Adrenal gland (tissue), 12 donors: Measurements from ENCODE around the gene APEX2. TPM values are rescaled to one million over a fixed set of nuclear protein-coding genes. Genes with fewer than 3 reads are reported as not detected.

ENCODE experiments used
- DNase-seq, 7 donors: peaks; one replicate each; pipeline ENCODE4 v3.0.0-alpha.2; 2019 to 2020
- H3K27ac ChIP-seq, 5 donors: fragments of 200-600 bp; sonication (generic) in 4 of 5; 1 replicate in 3 of 5; 2 replicates in 2 of 5; pipeline versions ENCODE4 v1.5.1 to v1.8.0; 2016 to 2020; ENCODE audit warnings: mild to moderate bottlenecking in 1 of 5
- H3K27me3 ChIP-seq: fragments of 200-600 bp; 2 replicates; pipeline ENCODE4 v1.8.0; 2021
- H3K36me3 ChIP-seq, 2 donors: fragments of 200-600 bp; replicated peaks in 1 of 2; 1 replicate in 1 of 2; 2 replicates in 1 of 2; pipeline versions ENCODE4 v1.5.1 to v1.8.0; 2018 to 2022
- H3K4me1 ChIP-seq, 2 donors: fragments of 200-600 bp; replicated peaks in 1 of 2; 1 replicate in 1 of 2; 2 replicates in 1 of 2; pipeline versions ENCODE4 v1.5.1 to v1.8.0; 2018 to 2021
- H3K4me3 ChIP-seq, 4 donors: fragments of 200-600 bp; sonication (generic) in 3 of 4; one replicate each; pipeline ENCODE4 v1.5.1; 2016 to 2018
- H3K9me3 ChIP-seq, 3 donors: fragments of 200-600 bp; sonication (generic) in 1 of 3; replicated peaks in 1 of 3; 1 replicate in 2 of 3; 2 replicates in 1 of 3; pipeline versions ENCODE4 v1.5.1 to v1.8.0; 2016 to 2021
- CTCF ChIP-seq, 6 experiments: fragments of 450-650 bp in 4 of 6; fragments of 200-600 bp in 2 of 6; sonication (generic) in 1 of 6; IDR thresholded peaks; 1 replicate in 5 of 6; 2 replicates in 1 of 6; pipeline versions ENCODE4 v1.5.1 to v1.8.0; 2016 to 2021; ENCODE audit warnings: antibody characterized with exemption in 6 of 6, mild to moderate bottlenecking in 2 of 6, moderate library complexity in 1 of 6
- POLR2A ChIP-seq, 2 donors: fragments of 450-650 bp; IDR thresholded peaks; one replicate each; pipeline ENCODE4 v1.6.1; 2017; ENCODE audit warnings: antibody characterized with exemption in 2 of 2, mild to moderate bottlenecking in 2 of 2, moderate library complexity in 1 of 2
- WGBS, 4 donors: extraction: QIAGEN DNeasy Blood & Tissue Kit in 2 of 4; methylation state at CpG; one replicate each; pipeline versions ENCODE4 v1.1.5 to v1.1.7; 2013 to 2017; 5-methylcytosine and 5-hydroxymethylcytosine counted together
- intact Hi-C, 2 donors: fragments of 100-400 bp; cut with DNase I; formaldehyde crosslinking; loops; one replicate each; pipeline versions ENCODE4 v1.14.1 to v1.15.0; 2022 to 2023
- polyA plus RNA-seq, 3 donors: library from polyadenylated mRNA; stranded (reverse); fragments of 200-250 nt in 2 of 3; fragments of 350-450 nt in 1 of 3; fragmentation: Illumina TruSeq in 1 of 3; extraction: RNeasy Lipid Tissue Mini Kit (QIAGEN cat#74804) in 1 of 3; gene quantifications; one replicate each; pipeline ENCODE4 v1.2.3, GENCODE V29; 2013 to 2014
- total RNA-seq, 9 donors: library from RNA; depleted of rRNA in 4 of 9; stranded (reverse); fragments of >200 nt in 4 of 9; fragments of 120-200 nt in 1 of 9; fragmentation: NEBNext Ultra II Directional in 1 of 9; extraction: Animal tissue kit (Norgen Biotek cat#: 25700) in 1 of 9; gene quantifications; one replicate each; pipeline versions ENCODE4 v1.1.0 to v1.2.4, GENCODE V29; 2013 to 2023
- donor health status: healthy with polysubstance abuse.
- donor health status: Bipolar disorder and iron deficiency.
- donor health status: DM: yes; HTN: yes; CAD: no.
- donor health status: DM: no; HTN: no; CAD: no.
- donor health status: DM: no; HTN: no; CAD: no.
- donor health status: DM: yes; HTN: yes; CAD: no.

APEX2 gene
- total and polyA plus RNA-seq, 12 donors: 6.3 to 16.8 (median 13.9) TPM

- Histone ChIP-seq H3K4me1 (no peaks in the 10 kb centered on the region), H3K4me3 (no peak overlapping the region), H3K27me3 (no peaks in the 10 kb centered on the region), H3K27ac (no peak overlapping the region), H3K36me3 (no peaks in the 10 kb centered on the region), H3K9me3 (no peaks in the 10 kb centered on the region)
- DNase-seq: no peak
- no peak for TF ChIP-seq CTCF (IDR thresholded peaks at IDR 0.05)
- no peak for TF ChIP-seq POLR2A (IDR thresholded peaks at IDR 0.05)
- intact Hi-C loops: no loop called here
These were observed 28.4 kb downstream of the APEX2 start for GRCh38 chrX:55028611-55029010.

- H3K4me3 ChIP-seq: no peak overlapping the region
- no peaks in the 10 kb centered on the region for H3K9me3 ChIP-seq
- no peaks in the 10 kb centered on the region for H3K4me1 ChIP-seq
- H3K36me3 ChIP-seq: no peaks in the 10 kb centered on the region
- no peak for DNase-seq
- H3K27ac ChIP-seq: no peak overlapping the region
- intact Hi-C loops: no loop called here
- no peaks in the 10 kb centered on the region for H3K27me3 ChIP-seq
- TF ChIP-seq CTCF (IDR thresholded peaks at IDR 0.05): no peak
- no peak for TF ChIP-seq POLR2A (IDR thresholded peaks at IDR 0.05)
- 63 to 85% (median 76%) methylated on average over 2 of the region's 2 CpGs for WGBS, 4 donors
These were observed 29.1 kb downstream of the APEX2 start for GRCh38 chrX:55029291-55029690.

DNA sequence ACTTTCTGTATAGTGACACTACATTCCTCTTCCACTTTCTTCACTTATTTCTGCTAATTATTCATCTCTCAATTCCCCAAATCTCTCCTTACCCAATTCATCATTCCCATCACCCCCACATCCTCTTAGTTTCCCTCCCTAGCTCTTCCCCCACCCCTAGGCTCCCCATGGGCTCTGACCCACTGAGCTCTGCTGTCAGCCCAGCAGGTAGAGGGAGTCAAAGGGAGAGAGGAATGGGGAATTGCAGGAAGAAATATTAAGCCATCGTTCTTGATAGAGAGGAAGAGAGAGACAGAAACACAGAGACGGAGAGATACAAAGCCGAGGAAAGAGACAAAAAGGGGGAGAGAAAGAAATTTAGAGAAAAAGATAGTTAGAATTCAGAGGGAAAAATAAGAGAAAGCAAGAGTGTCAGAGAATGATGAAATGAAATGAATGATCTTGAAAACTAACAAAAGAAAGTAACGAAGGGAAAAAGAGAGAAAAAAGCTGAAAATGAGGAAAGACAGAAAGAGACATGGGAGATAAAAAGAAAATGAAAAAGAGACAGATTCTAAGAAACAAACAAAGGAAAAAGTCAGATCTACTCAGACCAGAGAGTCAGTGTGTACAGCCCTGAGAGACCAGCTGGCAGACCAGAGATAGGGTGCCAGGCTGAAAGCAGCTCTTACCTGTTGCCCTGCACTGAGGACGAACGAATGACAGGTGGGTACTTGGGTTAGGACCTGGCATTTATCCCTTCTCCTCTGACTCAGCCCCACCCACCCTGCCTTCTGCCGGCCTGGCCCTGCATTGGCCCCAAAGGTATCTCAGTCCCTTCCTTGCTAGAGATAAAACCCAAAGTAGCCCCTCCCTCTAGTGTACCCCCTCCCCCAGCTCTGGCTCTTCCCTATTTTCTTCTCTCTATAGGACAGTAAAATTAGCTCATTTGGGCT is 30.4 kb downstream of the APEX2 start, which contains the start of gene ALAS2:
ALAS2 (minus strand) TSS at position 707 of the 935 bp plus-strand sequence. CDS start 4,977 bp downstream, outside the sequence.
- DNase-seq: no peak
- H3K4me3 ChIP-seq: no peak within 1 kb of the TSS
- intact Hi-C loops: no loop called here
- H3K9me3 ChIP-seq: no peaks in the 10 kb centered on the region
- no peaks in the 10 kb centered on the region for H3K36me3 ChIP-seq
- no peaks in the 10 kb centered on the region for H3K27me3 ChIP-seq
- TF ChIP-seq CTCF (IDR thresholded peaks at IDR 0.05): no peak
- no peak for TF ChIP-seq POLR2A (IDR thresholded peaks at IDR 0.05)
- 62 to 89% (median 75%) methylated on average over 4 to 7 of the region's 7 CpGs for WGBS, 4 donors
- no peak within 1 kb of the TSS for H3K27ac ChIP-seq
- no peaks in the 10 kb centered on the region for H3K4me1 ChIP-seq

DNA sequence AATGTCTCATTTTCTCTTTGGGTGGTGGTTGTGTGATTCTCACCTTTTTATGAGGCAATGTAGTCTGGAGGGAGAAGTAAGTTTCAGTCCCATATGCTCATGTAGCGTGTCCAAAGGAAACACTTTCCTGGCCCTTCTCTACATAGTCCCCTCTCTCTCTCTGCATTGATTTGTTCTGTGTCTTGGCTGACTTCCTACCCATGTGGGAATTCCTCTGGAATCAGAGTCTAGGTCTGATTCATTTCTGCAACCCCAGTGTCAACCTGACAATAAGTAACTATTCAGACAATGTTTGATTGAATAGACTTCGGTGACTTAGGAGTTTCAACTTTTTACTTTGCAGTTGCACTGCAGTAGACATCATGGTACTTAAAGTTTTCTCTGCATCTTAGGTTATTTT is 33.3 kb downstream of the APEX2 start:
- 72 to 83% (median 80%) methylated on average over 2 of the region's 2 CpGs for WGBS, 4 donors
- H3K4me3 ChIP-seq: no peak overlapping the region
- no peaks in the 10 kb centered on the region for H3K9me3 ChIP-seq
- TF ChIP-seq CTCF (IDR thresholded peaks at IDR 0.05) (no peak), POLR2A (IDR thresholded peaks at IDR 0.05) (no peak)
- H3K4me1 ChIP-seq: no peaks in the 10 kb centered on the region
- no peak for DNase-seq
- no peaks in the 10 kb centered on the region for H3K27me3 ChIP-seq
- intact Hi-C loops: no loop called here
- H3K36me3 ChIP-seq: no peaks in the 10 kb centered on the region
- H3K27ac ChIP-seq: no peak overlapping the region
